Natural killer cell (primary cell): ENCODE results near the gene SLC35F4. TPM values are rescaled to one million over a fixed set of nuclear protein-coding genes. Genes with fewer than 3 reads are reported as not detected.

ENCODE experiments used
- ATAC-seq, 3 donors: fragments of 150-1000 bp in 2 of 3; fragments of 200-7000 bp in 1 of 3; cut with Tn5 transposase; 1 replicate in 1 of 3; 2 replicates in 2 of 3; pipeline ENCODE4 v1.10.0; 2021; ENCODE audit warnings: mild to moderate bottlenecking in 2 of 3, moderate library complexity in 2 of 3
- DNase-seq, 2 donors: peaks; one replicate each; pipeline versions ENCODE4 v3.0.0 to v3.0.0-alpha.2; 2013 to 2021; ENCODE audit warnings: mixed read lengths in 1 of 2
- H3K27ac ChIP-seq: one replicate; pipeline ENCODE4 v1.5.1; 2013; ENCODE audit warnings: mild to moderate bottlenecking, low read length
- H3K27me3 ChIP-seq: one replicate; pipeline ENCODE4 v1.6.1; 2013; ENCODE audit warnings: low read length; ENCODE audit not compliant: control insufficient read depth, insufficient read depth
- H3K36me3 ChIP-seq: one replicate; pipeline ENCODE4 v1.6.1; 2013; ENCODE audit warnings: low read length; ENCODE audit not compliant: control insufficient read depth, insufficient read depth
- H3K4me1 ChIP-seq: one replicate; pipeline ENCODE4 v1.6.1; 2013; ENCODE audit warnings: low read length; ENCODE audit not compliant: control insufficient read depth, insufficient read depth
- H3K4me3 ChIP-seq: one replicate; pipeline ENCODE4 v1.5.1; 2013; ENCODE audit warnings: low read length
- H3K9me3 ChIP-seq: one replicate; pipeline ENCODE4 v1.6.1; 2013; ENCODE audit warnings: low read length; ENCODE audit not compliant: control insufficient read depth, insufficient read depth
- H3K27ac Mint-ChIP-seq, 2 donors: one replicate each; pipeline ENCODE4 v1.8.0; 2022; ENCODE audit warnings: mild to moderate bottlenecking in 2 of 2, mixed read lengths in 2 of 2, moderate library complexity in 1 of 2
- H3K27me3 Mint-ChIP-seq, 2 donors: one replicate each; pipeline ENCODE4 v1.8.0; 2022; ENCODE audit warnings: low read depth in 2 of 2, mixed read lengths in 2 of 2
- H3K36me3 Mint-ChIP-seq: one replicate; pipeline ENCODE4 v1.8.0; 2022; ENCODE audit warnings: mixed read lengths
- H3K4me1 Mint-ChIP-seq, 2 donors: one replicate each; pipeline ENCODE4 v1.8.0; 2022; ENCODE audit warnings: mixed read lengths in 2 of 2
- H3K4me3 Mint-ChIP-seq: one replicate; pipeline ENCODE4 v1.8.0; 2022; ENCODE audit warnings: mild to moderate bottlenecking, moderate library complexity, mixed read lengths
- H3K9me3 Mint-ChIP-seq, 2 donors: one replicate each; pipeline ENCODE4 v1.8.0; 2022; ENCODE audit warnings: mixed read lengths in 2 of 2
- WGBS: methylation state at CpG from one replicate; pipeline ENCODE4 v1.1.7; 2013; ENCODE audit warnings: missing lambda C conversion rate; ENCODE audit not compliant: insufficient coverage; 5-methylcytosine and 5-hydroxymethylcytosine counted together
- intact Hi-C: fragments of 100-400 bp; cut with micrococcal nuclease; formaldehyde crosslinking; loops from one replicate; pipeline ENCODE4 v1.14.2; 2022
- total RNA-seq, 4 donors: library from RNA; stranded (reverse); fragments of 120-200 nt in 1 of 4; gene quantifications; one replicate each; pipeline versions ENCODE4 v1.2.3 to v1.2.4, GENCODE V29; 2013 to 2022
- TF ChIP-seq, protein P1 (sequence below): fragments of 200-600 bp; IDR thresholded peaks from one replicate; pipeline ENCODE4 v1.8.0; 2022; ENCODE audit warnings: antibody characterized with exemption

The SLC35F4 gene
- total RNA-seq, 3 donors from 2014 or later (not counting 1 experiment from before 2014, with no cell fraction given) = not detected

DNA sequence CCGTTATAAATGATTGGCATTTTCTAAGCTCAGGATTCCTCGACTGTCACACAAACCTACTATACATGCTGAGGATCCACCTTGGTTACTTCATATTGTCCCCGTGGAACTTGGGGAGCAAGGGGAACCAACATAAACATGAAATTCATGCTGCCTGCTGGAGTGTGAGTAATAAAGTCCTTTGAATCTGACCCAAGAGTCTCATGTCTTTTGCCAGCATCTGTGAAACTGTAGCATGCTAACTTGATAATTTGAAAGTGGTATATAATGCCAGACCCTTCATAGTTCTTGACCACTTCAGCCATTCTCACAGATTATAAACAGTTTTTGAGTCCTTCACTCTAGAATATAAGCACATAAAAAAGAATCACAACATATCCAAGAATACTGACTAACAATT is 17.1 kb downstream of the SLC35F4 start:
- H3K4me1 Mint-ChIP-seq = no peaks in the 10 kb centered on the region
- H3K4me3 ChIP-seq = no peak overlapping the region
- no peaks in the 10 kb centered on the region for H3K27me3 ChIP-seq
- no peak overlapping the region for H3K27ac Mint-ChIP-seq
- ATAC-seq (no peak), DNase-seq (no peak)
- TF ChIP-seq, protein P1, sequence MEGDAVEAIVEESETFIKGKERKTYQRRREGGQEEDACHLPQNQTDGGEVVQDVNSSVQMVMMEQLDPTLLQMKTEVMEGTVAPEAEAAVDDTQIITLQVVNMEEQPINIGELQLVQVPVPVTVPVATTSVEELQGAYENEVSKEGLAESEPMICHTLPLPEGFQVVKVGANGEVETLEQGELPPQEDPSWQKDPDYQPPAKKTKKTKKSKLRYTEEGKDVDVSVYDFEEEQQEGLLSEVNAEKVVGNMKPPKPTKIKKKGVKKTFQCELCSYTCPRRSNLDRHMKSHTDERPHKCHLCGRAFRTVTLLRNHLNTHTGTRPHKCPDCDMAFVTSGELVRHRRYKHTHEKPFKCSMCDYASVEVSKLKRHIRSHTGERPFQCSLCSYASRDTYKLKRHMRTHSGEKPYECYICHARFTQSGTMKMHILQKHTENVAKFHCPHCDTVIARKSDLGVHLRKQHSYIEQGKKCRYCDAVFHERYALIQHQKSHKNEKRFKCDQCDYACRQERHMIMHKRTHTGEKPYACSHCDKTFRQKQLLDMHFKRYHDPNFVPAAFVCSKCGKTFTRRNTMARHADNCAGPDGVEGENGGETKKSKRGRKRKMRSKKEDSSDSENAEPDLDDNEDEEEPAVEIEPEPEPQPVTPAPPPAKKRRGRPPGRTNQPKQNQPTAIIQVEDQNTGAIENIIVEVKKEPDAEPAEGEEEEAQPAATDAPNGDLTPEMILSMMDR = no peak
- H3K27ac ChIP-seq = no peak overlapping the region
- H3K36me3 ChIP-seq = no peaks in the 10 kb centered on the region
- H3K9me3 Mint-ChIP-seq = peaks cover 4% of the 10 kb centered on the region in 2 donors
- no peak overlapping the region for H3K4me3 Mint-ChIP-seq
- no peaks in the 10 kb centered on the region for H3K9me3 ChIP-seq
- H3K4me1 ChIP-seq = no peaks in the 10 kb centered on the region
- no peaks in the 10 kb centered on the region for H3K36me3 Mint-ChIP-seq
- 77% methylated on average over 3 of the region's 3 CpGs for WGBS
- H3K27me3 Mint-ChIP-seq = no peaks in the 10 kb centered on the region
- intact Hi-C loops = no loop called here

DNA sequence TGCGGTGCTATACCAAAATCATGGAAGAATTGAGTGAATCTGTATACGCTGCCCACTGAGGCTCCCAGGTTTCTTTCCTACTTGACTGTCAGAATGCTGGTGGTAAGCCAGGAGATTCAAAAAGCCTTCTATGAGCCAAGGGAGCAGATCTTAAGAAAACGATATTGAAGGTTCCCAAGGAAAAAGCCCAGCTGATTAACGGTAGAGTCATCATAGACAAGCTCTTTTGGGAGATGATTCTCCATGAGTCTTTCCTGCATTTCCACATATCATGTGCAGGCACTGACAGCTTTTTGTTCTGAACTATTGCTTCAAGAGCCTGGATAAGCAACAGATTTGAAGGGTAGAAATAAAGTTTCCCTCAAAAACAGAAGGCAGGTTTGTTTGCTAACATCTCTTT is 17.5 kb downstream of the SLC35F4 start:
- Histone ChIP-seq H3K9me3 (no peaks in the 10 kb centered on the region), H3K4me1 (no peaks in the 10 kb centered on the region), H3K27me3 (no peaks in the 10 kb centered on the region), H3K27ac (no peak overlapping the region), H3K4me3 (no peak overlapping the region), H3K36me3 (no peaks in the 10 kb centered on the region)
- Mint-ChIP-seq H3K27ac (no peak overlapping the region), H3K4me3 (no peak overlapping the region), H3K9me3 (peaks cover under 1 to 4% of the 10 kb centered on the region in 2 donors), H3K27me3 (no peaks in the 10 kb centered on the region), H3K4me1 (no peaks in the 10 kb centered on the region), H3K36me3 (no peaks in the 10 kb centered on the region)
- no peak for ATAC-seq
- WGBS = 94% methylated on average over 4 of the region's 4 CpGs
- no peak for DNase-seq
- TF ChIP-seq, protein P1 = no peak
- intact Hi-C loops = no loop called here

DNA sequence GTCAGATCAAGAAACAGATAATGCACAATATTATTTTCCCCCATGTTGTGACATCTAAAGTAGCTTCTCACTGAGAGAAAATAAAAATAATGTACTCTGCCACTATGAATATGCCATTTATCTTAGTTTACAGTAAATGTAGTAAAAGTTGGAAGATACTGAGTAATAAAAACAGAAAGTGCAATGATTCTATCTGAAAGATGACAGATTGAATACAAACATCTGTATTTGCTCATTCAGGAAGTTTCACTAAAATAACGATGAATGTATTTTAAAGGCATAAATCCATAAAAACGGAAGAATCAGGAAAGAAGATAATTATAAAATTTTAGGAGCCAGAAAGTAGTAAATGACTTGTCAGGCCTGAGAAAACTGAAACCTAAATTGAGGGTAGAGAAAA is 18.2 kb downstream of the SLC35F4 start:
- no peak overlapping the region for H3K4me3 Mint-ChIP-seq
- DNase-seq (no peak), ATAC-seq (no peak)
- no peaks in the 10 kb centered on the region for H3K4me1 Mint-ChIP-seq
- TF ChIP-seq, protein P1 = no peak
- intact Hi-C loops = no loop called here
- WGBS = 93% methylated on average over 2 of the region's 2 CpGs
- no peak overlapping the region for H3K27ac ChIP-seq
- no peaks in the 10 kb centered on the region for H3K27me3 ChIP-seq
- H3K27me3 Mint-ChIP-seq = no peaks in the 10 kb centered on the region
- H3K9me3 Mint-ChIP-seq = peaks cover 0 to 4% of the 10 kb centered on the region in 2 donors
- H3K36me3 ChIP-seq = no peaks in the 10 kb centered on the region
- no peak overlapping the region for H3K27ac Mint-ChIP-seq
- no peaks in the 10 kb centered on the region for H3K4me1 ChIP-seq
- no peak overlapping the region for H3K4me3 ChIP-seq
- no peaks in the 10 kb centered on the region for H3K9me3 ChIP-seq
- H3K36me3 Mint-ChIP-seq = no peaks in the 10 kb centered on the region

DNA sequence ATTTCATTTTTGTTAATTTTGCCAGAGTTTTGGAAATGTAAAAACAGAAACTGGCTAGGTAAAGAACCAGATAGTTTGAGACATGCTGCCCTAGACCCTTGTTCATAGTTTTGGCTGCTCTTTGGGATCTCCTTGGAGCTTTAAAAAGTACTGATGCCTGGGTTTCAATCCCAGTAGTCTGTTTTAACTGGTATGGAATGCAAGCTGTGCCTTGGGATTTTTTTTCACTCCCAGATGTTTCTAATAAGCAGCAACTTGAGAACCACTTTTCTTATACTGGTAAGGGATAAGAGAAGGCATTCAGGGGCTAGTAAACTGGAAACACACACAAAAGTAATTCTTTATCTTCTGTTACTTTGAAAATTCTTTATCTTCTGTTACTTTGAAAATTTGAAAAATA is 18.8 kb downstream of the SLC35F4 start:
- H3K27me3 Mint-ChIP-seq = no peaks in the 10 kb centered on the region
- intact Hi-C loops = no loop called here

More for the DNA sequence above, 18.8 kb downstream of the SLC35F4 start:
- Mint-ChIP-seq H3K36me3 (no peaks in the 10 kb centered on the region), H3K27ac (no peak overlapping the region), H3K4me3 (no peak overlapping the region), H3K9me3 (peaks cover 0 to 4% of the 10 kb centered on the region in 2 donors), H3K4me1 (no peaks in the 10 kb centered on the region)
- DNase-seq = no peak
- H3K27ac ChIP-seq = no peak overlapping the region
- no peaks in the 10 kb centered on the region for H3K27me3 ChIP-seq
- no peak overlapping the region for H3K4me3 ChIP-seq
- H3K9me3 ChIP-seq = no peaks in the 10 kb centered on the region
- H3K4me1 ChIP-seq = no peaks in the 10 kb centered on the region
- TF ChIP-seq, protein P1 = no peak
- no peaks in the 10 kb centered on the region for H3K36me3 ChIP-seq
- no peak for ATAC-seq
